HG03520 (cell line): ENCODE data around the gene BMX.
A peak's percentile ranks its signal among the peaks of the same experiment; 100 is the strongest.

ENCODE experiments used
- ATAC-seq: cut with Tn5 transposase; IDR thresholded peaks from one replicate; pipeline ENCODE4 v1.9.1; 2021; ENCODE audit warnings: mild to moderate bottlenecking, moderate library complexity; ENCODE audit not compliant: unreplicated experiment

The BMX gene

GRCh38 chrX:15500497-15500966 lies at the start of gene BMX:
BMX (plus strand) TSS chrX:15500807; CDS start chrX:15508354, 7,547 bp downstream.
- ATAC-seq, result no peak

- no peak for ATAC-seq
Observed at GRCh38 chrX:15451913-15452312, 48.7 kb upstream of the BMX start.

GRCh38 chrX:15464704-15465103 lies 35.9 kb upstream of the BMX start:
- no peak for ATAC-seq

DNA sequence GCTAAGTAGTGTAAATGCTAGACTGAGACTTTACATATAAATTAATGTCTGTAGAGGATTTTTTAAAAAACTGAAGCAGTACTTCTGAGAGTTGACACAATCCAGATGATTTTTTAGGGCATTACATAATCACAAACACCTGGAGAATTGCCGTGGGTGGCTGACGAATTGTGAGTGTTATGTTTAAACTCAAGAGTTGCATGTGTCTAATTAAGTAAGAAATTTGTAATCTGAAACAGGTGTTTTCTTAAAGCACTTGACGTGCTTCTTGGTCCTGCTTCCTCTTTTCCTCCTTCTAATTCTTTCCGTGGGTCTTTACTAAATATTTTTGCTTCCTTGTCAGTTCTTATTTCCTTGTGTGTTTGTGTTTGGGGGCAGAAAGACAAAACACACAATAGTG lies 35.3 kb upstream of the BMX start:
- ATAC-seq, result peak; percentile 63

GRCh38 chrX:15465896-15466651 lies 34.5 kb upstream of the BMX start:
- no peak for ATAC-seq

- ATAC-seq, result no peak
Observed at GRCh38 chrX:15468036-15468435, 32.6 kb upstream of the BMX start.

GRCh38 chrX:15469613-15470012 lies 31.0 kb upstream of the BMX start:
- ATAC-seq, result no peak

GRCh38 chrX:15471028-15471427 lies 29.6 kb upstream of the BMX start:
- peak; percentile 79 for ATAC-seq

- ATAC-seq, result no peak
Observed at GRCh38 chrX:15472531-15472930, 28.1 kb upstream of the BMX start.

DNA sequence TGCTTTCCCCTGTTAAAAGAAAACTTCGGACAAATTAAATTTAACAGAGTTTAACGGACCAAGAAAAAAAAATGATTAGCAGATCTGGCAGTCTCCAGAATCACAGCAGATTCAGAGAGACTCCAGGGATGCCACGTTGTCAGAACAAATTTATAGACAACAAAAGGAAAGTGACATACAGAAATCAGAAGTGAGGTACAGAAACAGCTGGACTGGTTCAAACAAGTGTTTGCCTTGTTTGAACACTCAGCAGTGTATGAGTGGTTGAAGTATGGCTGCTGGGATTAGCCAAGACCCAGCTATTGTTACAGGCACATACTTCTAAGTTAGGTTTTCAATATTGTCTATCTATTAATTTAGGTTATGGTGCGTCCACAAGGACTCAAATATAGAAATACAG lies 26.6 kb upstream of the BMX start:
- no peak for ATAC-seq

GRCh38 chrX:15475021-15475420 lies 25.6 kb upstream of the BMX start:
- no peak for ATAC-seq

DNA sequence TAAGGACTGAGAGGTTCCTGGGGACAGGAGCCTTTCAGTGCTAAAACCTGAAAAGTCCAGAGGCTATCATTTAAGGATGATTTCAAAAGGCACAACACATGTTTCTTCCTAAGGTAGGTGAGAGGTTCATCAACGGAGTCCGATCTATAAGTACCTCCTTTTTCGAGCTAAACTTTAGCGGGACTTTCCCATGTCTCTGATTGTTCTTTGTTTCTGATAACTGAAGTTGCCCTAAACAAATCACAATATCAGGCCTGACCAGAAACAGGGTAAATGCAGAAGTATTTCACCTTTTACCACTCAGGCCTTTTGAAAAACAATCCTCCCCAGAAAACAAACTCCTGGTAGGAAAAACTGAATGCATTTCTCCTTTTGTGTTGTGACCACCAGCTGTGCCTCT lies 25.1 kb upstream of the BMX start:
- ATAC-seq, result no peak

DNA sequence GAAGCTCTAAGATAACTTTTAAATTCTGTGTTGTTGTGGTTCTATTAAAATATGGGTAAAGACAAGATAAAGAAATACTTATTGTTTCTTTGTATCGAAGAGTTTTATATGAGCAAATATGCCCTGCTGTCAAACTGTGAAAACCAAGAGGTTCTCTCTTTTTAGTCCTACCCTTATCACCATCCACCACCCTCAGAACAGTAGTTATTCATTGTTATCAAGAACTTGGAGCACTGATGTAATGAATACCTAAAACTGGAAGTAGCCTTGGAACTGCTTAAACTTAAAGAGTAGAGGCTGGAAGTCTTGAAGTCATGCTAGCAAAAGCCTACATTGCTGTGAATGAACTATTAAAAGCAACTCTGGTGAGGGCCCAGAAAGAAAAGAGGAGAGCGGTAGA lies 16.7 kb upstream of the BMX start:
- ATAC-seq, result no peak

- ATAC-seq, result no peak
Observed at GRCh38 chrX:15492469-15492868, 8.1 kb upstream of the BMX start.

DNA sequence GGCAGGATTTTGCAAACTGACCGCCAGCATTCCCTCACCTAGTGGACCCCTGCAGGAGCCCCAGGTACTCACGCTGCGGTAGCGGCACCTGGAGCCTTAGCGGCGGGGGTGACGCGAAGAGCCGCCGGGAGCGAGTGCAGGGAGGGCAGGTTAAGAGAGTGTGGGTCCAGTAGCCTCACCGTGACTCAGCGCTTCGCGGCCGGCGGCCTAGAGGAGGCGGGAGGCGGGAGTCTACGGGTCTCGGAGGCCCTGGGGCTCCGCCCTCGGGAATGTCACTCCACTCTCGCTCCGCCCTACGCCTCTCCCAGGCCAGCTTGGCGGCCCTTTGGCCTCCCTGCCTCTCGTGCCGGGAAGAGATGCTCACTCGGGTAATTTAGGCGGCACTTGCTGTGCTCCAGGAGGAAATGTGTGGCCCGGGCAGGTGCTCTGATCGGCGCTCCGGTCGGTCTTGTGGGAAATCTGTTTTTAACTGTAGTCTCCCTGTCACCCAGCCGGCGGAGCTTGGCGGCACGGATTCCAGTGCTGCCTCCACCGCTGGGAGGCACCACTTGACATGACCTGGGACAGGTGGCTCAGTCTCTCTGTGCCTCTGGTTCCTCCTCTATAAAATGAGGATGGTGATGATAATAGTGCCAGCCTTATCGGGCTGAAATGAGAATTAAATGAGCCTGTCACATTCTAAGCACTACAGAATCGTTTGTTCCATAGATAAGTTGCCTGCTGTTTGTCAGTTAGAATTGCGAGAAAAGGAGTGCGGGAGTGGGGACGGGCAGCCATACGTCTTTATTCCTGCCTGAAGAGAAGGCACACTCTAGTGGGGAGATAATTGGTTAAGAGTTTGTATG lies 7.3 kb upstream of the BMX start, which contains the start of gene PIR:
Gene PIR (minus strand): TSS at position 216 of the 845 bp plus-strand sequence. CDS start 2,076 bp downstream, outside the sequence.
- peak; percentile 86 for ATAC-seq

DNA sequence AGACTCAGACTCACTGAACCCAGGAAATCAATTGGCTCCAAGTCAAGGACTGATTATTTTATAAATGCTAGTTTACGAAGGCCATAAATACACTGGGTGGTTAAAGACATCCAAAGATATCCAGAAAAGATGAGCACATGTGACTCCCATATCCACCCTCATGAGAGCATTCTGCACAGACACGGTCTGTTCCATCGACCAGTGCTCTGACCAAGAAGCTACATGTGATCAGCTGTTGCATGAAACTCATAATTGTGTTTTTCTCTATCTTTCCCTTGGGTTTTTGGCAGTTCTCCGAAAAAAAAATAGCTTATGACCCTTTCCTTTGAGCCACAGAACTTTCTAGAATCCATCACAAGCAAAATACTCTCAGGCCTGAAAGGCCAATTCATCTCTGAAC lies 4.8 kb upstream of the BMX start:
- ATAC-seq, result no peak

- ATAC-seq, result no peak
Observed at GRCh38 chrX:15496824-15497223, 3.8 kb upstream of the BMX start.

- ATAC-seq, result no peak
Observed at GRCh38 chrX:15497865-15498264, 2.7 kb upstream of the BMX start.

- ATAC-seq, result no peak
Observed at GRCh38 chrX:15498741-15499140, 1.9 kb upstream of the BMX start.

GRCh38 chrX:15499976-15500375 lies 631 bp upstream of the BMX start:
- no peak for ATAC-seq

DNA sequence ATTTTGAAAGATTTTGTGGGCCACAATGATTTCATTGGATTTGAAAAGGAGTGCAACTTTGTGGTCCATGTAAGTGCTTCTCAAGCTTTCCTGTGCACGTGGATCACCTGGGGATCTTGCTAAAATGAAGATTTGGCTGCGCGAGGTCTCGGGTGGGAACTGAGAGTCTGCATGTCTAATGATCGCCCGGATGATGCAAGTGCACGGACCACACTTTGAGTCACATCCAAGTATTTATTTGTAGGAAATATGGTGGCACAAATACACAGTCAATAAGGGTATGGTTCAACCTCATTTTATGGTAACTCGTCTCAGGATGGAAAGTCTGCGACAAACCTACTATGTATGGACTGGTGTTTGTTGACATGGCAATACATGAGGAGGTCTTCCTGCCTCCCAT lies 899 bp downstream of the BMX start:
- ATAC-seq, result no peak

- no peak for ATAC-seq
Observed at GRCh38 chrX:15504661-15505060, 4.1 kb downstream of the BMX start.
